ACHN (cell line): ENCODE results near the gene STK4.

ENCODE experiments used
- DNase-seq: peaks from one replicate; pipeline ENCODE4 v3.0.0-alpha.2; 2015
- in situ Hi-C: cut with HindIII; loops from 2 replicates; pipeline ENCODE4 v1.10.0; 2017; ENCODE audit warnings: low sequenced_read_pairs, low pct_ligation_motif_present, low pct_unique_long_range_greater_than_20kb

Gene STK4

DNA sequence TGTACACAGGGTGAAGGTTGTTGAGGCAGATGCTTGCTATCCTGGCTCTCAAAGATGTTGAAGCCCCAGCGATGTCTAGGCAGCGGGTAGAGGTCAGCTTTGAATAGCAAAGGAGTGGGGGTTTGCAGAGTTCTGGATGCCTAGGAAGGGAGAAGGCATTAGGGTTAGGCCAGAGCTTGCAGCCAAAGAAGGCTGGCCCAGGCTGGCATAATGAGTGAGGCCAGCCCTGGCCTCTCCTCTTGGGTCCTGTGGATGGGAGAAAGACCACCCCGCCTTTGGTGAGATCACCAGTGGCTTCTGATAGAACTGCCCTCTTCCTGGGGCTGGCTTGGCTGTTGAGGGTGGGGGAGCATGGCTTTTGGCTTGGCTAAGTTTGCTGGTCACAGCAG is 149.1 kb downstream of the STK4 start:
- in situ Hi-C loops, result no loop called here
- DNase-seq, result no peak

DNA sequence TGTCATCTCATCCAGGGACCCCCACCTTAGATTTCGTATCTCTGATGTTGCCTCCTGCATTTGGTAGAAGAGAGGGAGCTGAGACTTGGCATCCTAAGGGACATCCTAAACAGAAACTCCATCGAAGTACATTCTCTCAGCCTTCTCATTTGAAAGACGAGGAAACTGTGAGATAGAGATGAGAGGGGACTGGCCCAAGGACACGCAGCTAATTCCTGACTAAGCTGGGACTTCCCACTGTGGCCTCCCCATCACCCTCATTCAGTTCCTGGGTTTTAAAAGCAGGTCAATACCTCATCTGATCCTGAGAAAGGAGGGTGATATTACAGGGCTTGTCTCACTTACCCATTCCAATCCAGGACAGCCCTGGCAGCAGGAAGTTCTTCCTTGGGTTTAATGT is 149.5 kb downstream of the STK4 start:
- no peak for DNase-seq
- in situ Hi-C loops, result no loop called here

- in situ Hi-C loops, result no loop called here
Measured at GRCh38 chr20:45117581-45117980, 151.3 kb downstream of the STK4 start.

GRCh38 chr20:45118028-45118427 is 151.7 kb downstream of the STK4 start:
- in situ Hi-C loops, result no loop called here
- DNase-seq, result no peak

More at GRCh38 chr20:45117581-45117980, 151.3 kb downstream of the STK4 start:
- DNase-seq, result no peak

DNA sequence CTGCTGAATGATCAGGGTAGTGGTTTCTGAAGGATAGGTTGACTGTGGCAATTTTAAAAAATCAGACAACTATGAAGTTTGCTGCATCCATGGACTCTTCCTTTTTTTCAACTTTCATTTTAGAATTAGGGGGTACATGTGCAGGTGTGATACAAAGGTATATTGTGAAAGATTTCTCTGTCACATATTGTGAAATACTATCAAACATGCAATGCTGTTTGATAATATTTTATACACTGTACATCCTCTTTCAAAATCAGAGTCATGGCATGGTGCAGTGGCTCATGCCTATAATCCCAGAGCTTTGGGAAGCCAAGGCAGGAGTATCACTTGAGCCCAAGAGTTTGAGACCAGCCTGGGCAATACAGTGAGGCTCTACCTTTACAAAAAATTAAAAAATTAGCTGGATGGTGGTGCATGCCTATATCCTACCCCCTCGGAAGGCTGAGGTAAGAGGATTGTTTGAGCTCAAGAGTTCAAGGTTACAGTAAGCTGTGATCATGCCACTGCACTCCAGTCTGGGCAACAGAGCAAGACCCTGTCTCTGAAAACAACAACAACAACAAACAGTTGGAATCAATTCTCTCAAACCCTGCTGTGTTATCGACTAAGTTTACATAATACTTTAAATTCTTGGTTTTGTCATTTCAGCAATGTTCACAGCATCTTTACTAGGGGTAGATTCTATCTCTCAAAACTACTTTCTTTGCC is 153.4 kb downstream of the STK4 start:
- DNase-seq, result no peak
- in situ Hi-C loops, result no loop called here

DNA sequence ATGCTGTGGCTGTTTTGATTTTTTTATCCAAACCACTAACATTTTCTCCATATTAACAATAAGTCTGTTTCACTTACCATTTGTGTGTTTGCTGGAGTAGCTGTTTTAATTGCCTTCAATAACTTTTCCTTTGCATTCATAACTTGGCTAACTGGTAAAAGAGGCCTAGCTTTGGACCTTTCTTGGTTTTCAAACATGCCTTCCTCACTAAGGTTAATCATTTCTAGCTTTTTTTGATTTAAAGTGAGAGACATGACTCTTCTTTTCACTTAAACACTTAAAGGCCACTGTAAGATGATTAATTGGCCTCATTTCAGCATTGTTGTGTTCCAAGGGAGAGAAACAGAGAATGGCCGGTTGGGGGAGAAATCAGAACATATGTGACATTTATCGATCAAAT is 155.1 kb downstream of the STK4 start:
- no peak for DNase-seq
- in situ Hi-C loops, result no loop called here

DNA sequence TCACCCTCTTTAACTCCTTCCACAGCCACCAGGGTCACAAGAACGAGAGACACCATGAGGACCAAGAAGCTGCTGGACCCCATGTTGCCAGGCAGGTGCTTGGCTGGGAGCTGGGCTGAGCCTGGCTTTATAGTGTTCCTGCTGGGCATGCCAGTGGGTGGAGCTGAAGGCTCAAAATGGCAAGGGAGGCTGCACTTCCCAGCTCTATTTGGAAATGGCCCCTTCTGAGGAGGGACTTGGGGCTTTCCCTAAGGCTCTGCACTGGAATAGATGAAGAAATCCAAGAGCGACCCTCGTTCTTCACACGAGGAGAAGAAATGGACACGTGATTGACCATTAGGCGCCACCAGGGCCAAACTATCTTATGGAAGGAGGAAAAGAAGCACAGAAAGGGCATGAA is 158.1 kb downstream of the STK4 start, which contains the start of gene WFDC12:
TSS of gene WFDC12 (minus strand) at position 101 of the 400 bp plus-strand sequence. CDS start at position 83, 18 bp downstream.
- DNase-seq, result no peak
- in situ Hi-C loops, result no loop called here

- no peak for DNase-seq
Measured at GRCh38 chr20:45128099-45128498, 161.8 kb downstream of the STK4 start.

More at GRCh38 chr20:45128099-45128498, 161.8 kb downstream of the STK4 start:
- in situ Hi-C loops, result no loop called here
